ENCODE results near the gene ZNF521.

GRCh38 chr18:25089470-25089869 is 262.5 kb downstream of the ZNF521 start:
- TF ChIP-seq CTCF (conservative IDR thresholded peaks at IDR 0.05; ENCODE audit: low read length) (no peak), EZH2phosphoT487 (IDR thresholded peaks at IDR 0.05; ENCODE audit: borderline replicate concordance, low read depth, low read length) (no peak)

Measured in OCI-LY7 (cell line).